CD4-positive, alpha-beta T cell (primary cell): Measurements from ENCODE around the gene MGST3. TPM values are rescaled to one million over a fixed set of nuclear protein-coding genes. Genes with fewer than 3 reads are reported as not detected.

Experiments
- ATAC-seq: fragments of 200-7000 bp; cut with Tn5 transposase; one replicate; pipeline ENCODE4 v1.10.0; 2022; ENCODE audit warnings: mild to moderate bottlenecking; ENCODE audit not compliant: poor library complexity
- CTCF ChIA-PET: fragments of 350-600 bp; sonication (Branson Sonifier 250); formaldehyde crosslinking; loops from one replicate; lab custom pipeline; 2021; ENCODE audit warnings: antibody characterized with exemption, inconsistent platforms; lab: Charles Lee
- POLR2A ChIA-PET: fragments of 350-600 bp; sonication (Branson Sonifier 250); formaldehyde crosslinking; loops from one replicate; lab custom pipeline; 2021; ENCODE audit warnings: antibody characterized with exemption, inconsistent platforms; lab: Charles Lee
- DNase-seq, 14 experiments: peaks; one replicate each; pipeline ENCODE4 v3.0.0-alpha.2; 2013 to 2020; ENCODE audit warnings: mixed read lengths in 2 of 14
- H3K27ac ChIP-seq, 2 donors: one replicate each; pipeline versions ENCODE4 v1.5.1 to v1.7.0; 2013; ENCODE audit warnings: low read length in 2 of 2, low read depth in 1 of 2, mild to moderate bottlenecking in 1 of 2
- H3K27me3 ChIP-seq, 2 experiments: 1 replicate in 1 of 2; 2 replicates in 1 of 2; pipeline versions ENCODE4 v1.6.1 to v1.7.0; 2013; ENCODE audit warnings: low read length in 2 of 2, control low read depth in 1 of 2, mild to moderate bottlenecking in 1 of 2, moderate library complexity in 1 of 2; ENCODE audit not compliant: insufficient read depth in 2 of 2, control insufficient read depth in 1 of 2
- H3K36me3 ChIP-seq: one replicate; pipeline ENCODE4 v1.6.1; 2013; ENCODE audit warnings: low read length, control low read depth; ENCODE audit not compliant: insufficient read depth
- H3K4me1 ChIP-seq: one replicate; pipeline ENCODE4 v1.6.1; 2013; ENCODE audit warnings: low read length, control low read depth; ENCODE audit not compliant: insufficient read depth
- H3K4me3 ChIP-seq: one replicate; pipeline ENCODE4 v1.5.1; 2013; ENCODE audit warnings: mild to moderate bottlenecking, low read length, moderate library complexity
- H3K9me3 ChIP-seq, 2 experiments: 1 replicate in 1 of 2; 2 replicates in 1 of 2; pipeline versions ENCODE4 v1.6.1 to v1.7.0; 2013; ENCODE audit warnings: low read length in 2 of 2, mild to moderate bottlenecking in 2 of 2, control low read depth in 1 of 2, moderate library complexity in 1 of 2; ENCODE audit not compliant: control insufficient read depth in 1 of 2, insufficient read depth in 1 of 2
- H3K27ac Mint-ChIP-seq: one replicate; pipeline ENCODE4 v1.8.0; 2020; ENCODE audit warnings: mixed read lengths
- H3K27me3 Mint-ChIP-seq: one replicate; pipeline ENCODE4 v1.8.0; 2021; ENCODE audit warnings: mixed read lengths
- H3K36me3 Mint-ChIP-seq: one replicate; pipeline ENCODE4 v1.8.0; 2021; ENCODE audit warnings: low read depth, mixed read lengths
- H3K4me1 Mint-ChIP-seq: one replicate; pipeline ENCODE4 v1.8.0; 2021; ENCODE audit warnings: low read depth, mixed read lengths
- H3K4me3 Mint-ChIP-seq: one replicate; pipeline ENCODE4 v1.8.0; 2020; ENCODE audit warnings: mild to moderate bottlenecking, mixed read lengths
- H3K9me3 Mint-ChIP-seq: one replicate; pipeline ENCODE4 v1.8.0; 2020; ENCODE audit warnings: mixed read lengths
- intact Hi-C, 2 experiments: fragments of 100-400 bp; cut with DNase I in 1 of 2; cut with micrococcal nuclease in 1 of 2; formaldehyde crosslinking; loops; one replicate each; pipeline versions ENCODE4 v1.15.1 to v1.9.0; 2023 to 2025; cut with DNase I, micrococcal nuclease
- total RNA-seq, 174 experiments: library from RNA in 2 of 174; stranded (reverse) in 2 of 174; gene quantifications; one replicate each; pipeline ENCODE4 v1.2.3 and lab custom pipeline; 2021 to 2026
- TF ChIP-seq, protein P1 (sequence below): fragments of 200-600 bp; IDR thresholded peaks from one replicate; pipeline ENCODE4 v1.8.0; 2022; ENCODE audit warnings: antibody characterized with exemption, mild to moderate bottlenecking

The MGST3 gene
- total RNA-seq, 2 experiments from 2014 or later = 22.0 to 23.5 TPM

DNA sequence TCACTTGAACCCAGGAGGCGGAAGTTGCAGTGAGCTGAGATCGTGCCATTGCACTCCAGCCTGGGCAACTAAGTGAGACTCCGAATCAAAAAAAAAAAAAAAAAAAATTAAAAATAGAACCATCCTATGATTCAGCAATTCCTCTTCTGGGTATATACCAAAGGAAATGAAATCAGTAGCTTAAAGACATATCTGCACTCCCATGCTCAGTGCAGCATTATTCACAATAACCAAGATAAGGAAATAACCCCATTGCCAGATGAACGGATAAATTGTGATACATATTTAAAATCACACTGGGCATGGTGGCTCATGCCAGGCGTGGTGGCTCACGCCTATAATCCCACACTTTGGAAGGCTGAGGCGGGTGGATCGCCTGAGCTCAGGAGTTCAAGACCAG, 43.6 kb downstream of the MGST3 start:
- Histone ChIP-seq H3K27ac (no peak overlapping the region), H3K4me3 (no peak overlapping the region), H3K36me3 (peaks cover 47% of the 10 kb centered on the region), H3K4me1 (no peaks in the 10 kb centered on the region), H3K9me3 (no peaks in the 10 kb centered on the region), H3K27me3 (no peaks in the 10 kb centered on the region)
- Mint-ChIP-seq H3K27me3 (no peaks in the 10 kb centered on the region), H3K4me1 (peaks cover 29% of the 10 kb centered on the region), H3K4me3 (no peak overlapping the region), H3K27ac (no peak overlapping the region), H3K36me3 (peaks cover 81% of the 10 kb centered on the region), H3K9me3 (no peaks in the 10 kb centered on the region)
- CTCF ChIA-PET = no interaction called here
- intact Hi-C loops = no loop called here
- ATAC-seq (no peak), DNase-seq (no peak)
- TF ChIP-seq, protein P1, sequence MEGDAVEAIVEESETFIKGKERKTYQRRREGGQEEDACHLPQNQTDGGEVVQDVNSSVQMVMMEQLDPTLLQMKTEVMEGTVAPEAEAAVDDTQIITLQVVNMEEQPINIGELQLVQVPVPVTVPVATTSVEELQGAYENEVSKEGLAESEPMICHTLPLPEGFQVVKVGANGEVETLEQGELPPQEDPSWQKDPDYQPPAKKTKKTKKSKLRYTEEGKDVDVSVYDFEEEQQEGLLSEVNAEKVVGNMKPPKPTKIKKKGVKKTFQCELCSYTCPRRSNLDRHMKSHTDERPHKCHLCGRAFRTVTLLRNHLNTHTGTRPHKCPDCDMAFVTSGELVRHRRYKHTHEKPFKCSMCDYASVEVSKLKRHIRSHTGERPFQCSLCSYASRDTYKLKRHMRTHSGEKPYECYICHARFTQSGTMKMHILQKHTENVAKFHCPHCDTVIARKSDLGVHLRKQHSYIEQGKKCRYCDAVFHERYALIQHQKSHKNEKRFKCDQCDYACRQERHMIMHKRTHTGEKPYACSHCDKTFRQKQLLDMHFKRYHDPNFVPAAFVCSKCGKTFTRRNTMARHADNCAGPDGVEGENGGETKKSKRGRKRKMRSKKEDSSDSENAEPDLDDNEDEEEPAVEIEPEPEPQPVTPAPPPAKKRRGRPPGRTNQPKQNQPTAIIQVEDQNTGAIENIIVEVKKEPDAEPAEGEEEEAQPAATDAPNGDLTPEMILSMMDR = no peak
- POLR2A ChIA-PET = no interaction called here

DNA sequence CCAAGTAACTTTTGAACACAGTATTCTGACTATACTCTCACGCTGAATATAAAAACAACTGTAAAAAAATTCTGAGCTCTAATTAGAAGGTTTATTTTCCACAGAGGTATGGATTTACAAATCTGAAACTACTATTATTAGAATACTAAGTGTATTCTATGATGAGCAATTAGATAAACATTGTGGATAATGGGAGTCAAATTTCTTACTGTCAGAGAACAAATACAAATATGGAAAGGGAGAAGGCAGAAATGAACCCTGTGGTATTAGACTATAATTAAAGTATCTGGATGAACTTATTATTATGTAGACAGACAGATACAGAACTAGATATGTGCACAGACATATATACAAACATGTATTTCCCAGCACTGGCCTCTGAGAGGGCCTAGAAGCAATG, 44.8 kb downstream of the MGST3 start:
- H3K36me3 ChIP-seq = peaks cover 53% of the 10 kb centered on the region
- Mint-ChIP-seq H3K27ac (peak overlapping the region; percentile 55), H3K36me3 (peaks cover 84% of the 10 kb centered on the region), H3K27me3 (no peaks in the 10 kb centered on the region), H3K9me3 (no peaks in the 10 kb centered on the region), H3K4me1 (peaks cover 30% of the 10 kb centered on the region), H3K4me3 (no peak overlapping the region)
- DNase-seq (no peak), ATAC-seq (no peak)
- no peak overlapping the region for H3K27ac ChIP-seq
- ChIA-PET CTCF (no interaction called here), POLR2A (no interaction called here)
- no peak overlapping the region for H3K4me3 ChIP-seq
- H3K9me3 ChIP-seq = no peaks in the 10 kb centered on the region
- no peaks in the 10 kb centered on the region for H3K27me3 ChIP-seq
- TF ChIP-seq, protein P1 = no peak
- H3K4me1 ChIP-seq = no peaks in the 10 kb centered on the region
- intact Hi-C loops = no loop called here

DNA sequence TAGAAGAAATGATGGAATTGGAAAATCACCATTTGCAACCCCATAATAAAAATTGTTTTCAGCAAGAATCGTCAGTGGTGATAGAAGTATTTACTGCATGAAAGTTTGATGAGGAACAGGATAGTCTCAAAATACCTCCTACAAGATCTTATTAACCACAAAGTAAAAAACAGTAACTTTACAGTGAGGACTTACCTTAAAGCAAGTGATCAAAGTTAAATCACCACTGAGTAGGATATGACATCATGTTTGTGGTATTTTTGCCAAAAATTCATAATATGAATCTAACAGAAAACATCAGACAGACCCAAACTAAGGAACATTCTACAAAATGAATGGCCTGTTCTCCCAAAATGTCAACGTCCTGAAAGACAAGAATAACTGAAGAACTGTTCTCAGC, 47.5 kb downstream of the MGST3 start:
- H3K4me1 Mint-ChIP-seq = peaks cover 24% of the 10 kb centered on the region
- H3K36me3 Mint-ChIP-seq = peaks cover 84% of the 10 kb centered on the region
- DNase-seq (peak in 3 of 14 experiments; percentile 22 to 44 (median 24)), ATAC-seq (peak; percentile 93)
- intact Hi-C loops = no loop called here
- peak overlapping the region; percentile 78 for H3K27ac Mint-ChIP-seq
- Histone ChIP-seq H3K36me3 (peaks cover 60% of the 10 kb centered on the region), H3K4me1 (no peaks in the 10 kb centered on the region), H3K9me3 (no peaks in the 10 kb centered on the region), H3K27ac (peak overlapping the region in 1 of 2 donors; percentile 37), H3K27me3 (no peaks in the 10 kb centered on the region), H3K4me3 (no peak overlapping the region)
- no peaks in the 10 kb centered on the region for H3K27me3 Mint-ChIP-seq
- ChIA-PET CTCF (no interaction called here), POLR2A (interaction anchor here (1.1 to 2.1 kb wide), 2 partner anchors 20 to 48 kb away, joined by 3 to 8 read pairs; partner anchors contain the start of genes ALDH9A1 and MGST3)
- no peaks in the 10 kb centered on the region for H3K9me3 Mint-ChIP-seq
- TF ChIP-seq, protein P1 = no peak
- no peak overlapping the region for H3K4me3 Mint-ChIP-seq
